ENCODE results near the gene ANK3. TPM values are rescaled to one million over a fixed set of nuclear protein-coding genes. Genes with fewer than 3 reads are reported as not detected.

The ANK3 gene
- total and polyA plus RNA-seq, 2 experiments from 2014 or later, result 44.9 to 95.8 TPM

- H3K9me3 ChIP-seq (ENCODE audit: low read depth), result no peaks in the 10 kb centered on the region
- H3K27me3 ChIP-seq, result no peaks in the 10 kb centered on the region
- H3K4me1 ChIP-seq (ENCODE audit: low read depth), result no peaks in the 10 kb centered on the region
- H3K4me3 ChIP-seq, result no peak overlapping the region
- no peaks in the 10 kb centered on the region for H3K36me3 ChIP-seq
- no peak overlapping the region for H3K27ac ChIP-seq
- TF ChIP-seq CTCF (IDR thresholded peaks at IDR 0.05; ENCODE audit: low read depth, low read length), result no peak
- DNase-seq (ENCODE audit: low read depth in 1 of 2, low spot score in 1 of 2), result no peak
These were observed 358.0 kb downstream of the ANK3 start for GRCh38 chr10:60031664-60032063.

- Histone ChIP-seq H3K27me3 (no peaks in the 10 kb centered on the region), H3K4me1 (ENCODE audit: low read depth) (no peaks in the 10 kb centered on the region), H3K9me3 (ENCODE audit: low read depth) (no peaks in the 10 kb centered on the region), H3K4me3 (no peak overlapping the region), H3K27ac (no peak overlapping the region), H3K36me3 (no peaks in the 10 kb centered on the region)
- no peak for DNase-seq (ENCODE audit: low read depth in 1 of 2, low spot score in 1 of 2)
- no peak for TF ChIP-seq CTCF (IDR thresholded peaks at IDR 0.05; ENCODE audit: low read depth, low read length)
These were observed 358.5 kb downstream of the ANK3 start for GRCh38 chr10:60031183-60031582.

- DNase-seq (ENCODE audit: low read depth in 1 of 2, low spot score in 1 of 2), result no peak
- Histone ChIP-seq H3K4me3 (no peak overlapping the region), H3K4me1 (ENCODE audit: low read depth) (no peaks in the 10 kb centered on the region), H3K9me3 (ENCODE audit: low read depth) (no peaks in the 10 kb centered on the region), H3K36me3 (no peaks in the 10 kb centered on the region), H3K27me3 (no peaks in the 10 kb centered on the region), H3K27ac (no peak overlapping the region)
- TF ChIP-seq CTCF (IDR thresholded peaks at IDR 0.05; ENCODE audit: low read depth, low read length), result no peak
These were observed 360.2 kb downstream of the ANK3 start for GRCh38 chr10:60029475-60029874.

- no peaks in the 10 kb centered on the region for H3K27me3 ChIP-seq
- H3K27ac ChIP-seq, result no peak overlapping the region
- no peak overlapping the region for H3K4me3 ChIP-seq
- no peak for TF ChIP-seq CTCF (IDR thresholded peaks at IDR 0.05; ENCODE audit: low read depth, low read length)
- no peaks in the 10 kb centered on the region for H3K9me3 ChIP-seq (ENCODE audit: low read depth)
- H3K4me1 ChIP-seq (ENCODE audit: low read depth), result peaks cover 7% of the 10 kb centered on the region
- DNase-seq (ENCODE audit: low read depth in 1 of 2, low spot score in 1 of 2), result no peak
- no peaks in the 10 kb centered on the region for H3K36me3 ChIP-seq
These were observed 361.6 kb downstream of the ANK3 start for GRCh38 chr10:60028081-60028480.

GRCh38 chr10:60025279-60025678, 364.4 kb downstream of the ANK3 start:
- no peaks in the 10 kb centered on the region for H3K27me3 ChIP-seq
- TF ChIP-seq CTCF (IDR thresholded peaks at IDR 0.05; ENCODE audit: low read depth, low read length), result no peak
- H3K27ac ChIP-seq, result no peak overlapping the region
- DNase-seq (ENCODE audit: low read depth in 1 of 2, low spot score in 1 of 2), result no peak
- H3K9me3 ChIP-seq (ENCODE audit: low read depth), result no peaks in the 10 kb centered on the region
- no peak overlapping the region for H3K4me3 ChIP-seq
- H3K4me1 ChIP-seq (ENCODE audit: low read depth), result peaks cover 15% of the 10 kb centered on the region
- no peaks in the 10 kb centered on the region for H3K36me3 ChIP-seq

GRCh38 chr10:60024506-60024905, 365.2 kb downstream of the ANK3 start:
- H3K4me3 ChIP-seq, result no peak overlapping the region
- H3K27ac ChIP-seq, result no peak overlapping the region
- H3K27me3 ChIP-seq, result no peaks in the 10 kb centered on the region
- no peak for DNase-seq (ENCODE audit: low read depth in 1 of 2, low spot score in 1 of 2)
- H3K36me3 ChIP-seq, result no peaks in the 10 kb centered on the region
- no peaks in the 10 kb centered on the region for H3K9me3 ChIP-seq (ENCODE audit: low read depth)
- TF ChIP-seq CTCF (IDR thresholded peaks at IDR 0.05; ENCODE audit: low read depth, low read length), result no peak
- peaks cover 15% of the 10 kb centered on the region for H3K4me1 ChIP-seq (ENCODE audit: low read depth)

Measured in cardiac muscle cell (in vitro differentiated cells and primary cell).